H1 (cell line): Measurements from ENCODE around the gene SLC25A51. TPM values are rescaled to one million over a fixed set of nuclear protein-coding genes. Genes with fewer than 3 reads are reported as not detected.

Experiments used
- CTCF ChIA-PET: fragments of 300-600 bp; sonication (Branson Sonifier 250); formaldehyde crosslinking; loops from one replicate; lab custom pipeline; 2021; ENCODE audit not compliant: partially characterized antibody; lab: Charles Lee
- POLR2A ChIA-PET: fragments of 300-600 bp; sonication (Branson Sonifier 250); formaldehyde crosslinking; loops from one replicate; lab custom pipeline; 2021; ENCODE audit warnings: inconsistent platforms; ENCODE audit not compliant: partially characterized antibody; lab: Charles Lee
- DNase-seq, 2 experiments: peaks; one replicate each; pipeline versions ENCODE4 v3.0.0 to v3.0.0-alpha.2; 2010 to 2022; ENCODE audit warnings: low spot score in 2 of 2, low read depth in 1 of 2, mixed read lengths in 1 of 2
- FAIRE-seq: peaks from 2 replicates; lab custom pipeline; 2011; peaks lifted over from hg19 to GRCh38; lab: Jason Lieb, UNC
- H2AFZ ChIP-seq: 2 replicates; pipeline ENCODE4 v1.8.1; 2012; ENCODE audit warnings: low read length, inconsistent platforms
- H2AK5ac ChIP-seq: 2 replicates; pipeline ENCODE4 v1.6.1; 2013; ENCODE audit warnings: low read depth, low read length
- H2BK120ac ChIP-seq: replicated peaks from 2 replicates; pipeline ENCODE3; 2013; ENCODE audit warnings: low read depth, low read length, inconsistent platforms
- H2BK12ac ChIP-seq: 2 replicates; pipeline ENCODE4 v1.6.1; 2013; ENCODE audit warnings: low read depth, low read length
- H2BK15ac ChIP-seq: 2 replicates; pipeline ENCODE4 v1.6.1; 2013; ENCODE audit warnings: low read length
- H2BK20ac ChIP-seq: 2 replicates; pipeline ENCODE4 v1.6.1; 2013; ENCODE audit warnings: low read length
- H2BK5ac ChIP-seq: 2 replicates; pipeline ENCODE4 v1.6.1; 2013; ENCODE audit warnings: low read depth, low read length
- H3K14ac ChIP-seq: 2 replicates; pipeline ENCODE4 v1.6.1; 2013; ENCODE audit warnings: inconsistent platforms; ENCODE audit not compliant: insufficient read length
- H3K18ac ChIP-seq: 2 replicates; pipeline ENCODE4 v1.6.1; 2013; ENCODE audit warnings: low read length; ENCODE audit errors: extremely low read depth
- H3K23ac ChIP-seq: 2 replicates; pipeline ENCODE4 v1.6.1; 2013; ENCODE audit warnings: inconsistent platforms; ENCODE audit not compliant: insufficient read length
- H3K23me2 ChIP-seq: 2 replicates; pipeline ENCODE4 v1.6.1; 2013; ENCODE audit warnings: low read depth, low read length
- H3K27ac ChIP-seq: 2 replicates; pipeline ENCODE4 v1.6.1; 2011; ENCODE audit warnings: low read depth, low read length, inconsistent platforms
- H3K27me3 ChIP-seq, 4 experiments: replicated peaks in 1 of 4; 1 replicate in 1 of 4; 2 replicates in 3 of 4; pipeline versions ENCODE4 v1.6.1 to v1.8.1; 2011 to 2013; ENCODE audit warnings: low read length in 3 of 4, mild to moderate bottlenecking in 3 of 4, inconsistent platforms in 2 of 4, mixed read lengths in 2 of 4, moderate library complexity in 1 of 4; ENCODE audit not compliant: control insufficient read depth in 3 of 4, insufficient read depth in 3 of 4; ENCODE audit errors: extremely low read depth in 1 of 4
- H3K36me3 ChIP-seq, 4 experiments: 2 replicates each; pipeline versions ENCODE4 v1.6.1 to v1.8.1; 2011 to 2013; ENCODE audit warnings: mild to moderate bottlenecking in 4 of 4, low read length in 3 of 4, moderate library complexity in 2 of 4, control low read depth in 1 of 4, inconsistent platforms in 1 of 4; ENCODE audit not compliant: insufficient read depth in 4 of 4, control insufficient read depth in 2 of 4
- H3K4ac ChIP-seq: replicated peaks from 2 replicates; pipeline ENCODE3; 2013; ENCODE audit warnings: low read length, low read depth, mixed read lengths, inconsistent platforms; ENCODE audit not compliant: insufficient read length
- H3K4me1 ChIP-seq, 4 experiments: replicated peaks in 1 of 4; 1 replicate in 1 of 4; 2 replicates in 3 of 4; pipeline versions ENCODE4 v1.6.1 to v1.8.1; 2011 to 2013; ENCODE audit warnings: low read length in 3 of 4, inconsistent platforms in 2 of 4, mixed read lengths in 1 of 4; ENCODE audit not compliant: insufficient read depth in 4 of 4, control insufficient read depth in 3 of 4
- H3K4me2 ChIP-seq, 2 experiments: 2 replicates each; pipeline versions ENCODE4 v1.6.1 to v1.8.1; 2011 to 2013; ENCODE audit warnings: low read depth in 2 of 2, low read length in 2 of 2, control low read depth in 1 of 2, inconsistent platforms in 1 of 2, mild to moderate bottlenecking in 1 of 2; ENCODE audit not compliant: insufficient read depth in 1 of 2
- H3K4me3 ChIP-seq, 4 experiments: fragments of 200-600, 300-600 bp in 1 of 4; sonication (generic), shearing (Covaris generic), sonication (Bioruptor Twin) in 1 of 4; 2 replicates each; pipeline versions ENCODE4 v1.5.1 to v1.8.1; 2011 to 2016; ENCODE audit warnings: low read length in 4 of 4, low read depth in 3 of 4, control low read depth in 2 of 4, inconsistent platforms in 2 of 4, mild to moderate bottlenecking in 2 of 4, mixed read lengths in 1 of 4, moderate library complexity in 1 of 4; ENCODE audit not compliant: insufficient read depth in 2 of 4; ENCODE audit errors: extremely low read depth in 1 of 4
- H3K56ac ChIP-seq: replicated peaks from 2 replicates; pipeline ENCODE3; 2013; ENCODE audit warnings: low read depth, mild to moderate bottlenecking, mixed read lengths, low read length, inconsistent platforms; ENCODE audit not compliant: insufficient read length
- H3K79me1 ChIP-seq: 2 replicates; pipeline ENCODE4 v1.6.1; 2013; ENCODE audit warnings: low read depth, low read length, control low read depth
- H3K79me2 ChIP-seq, 2 experiments: 2 replicates each; pipeline versions ENCODE4 v1.6.1 to v1.8.1; 2012 to 2013; ENCODE audit warnings: low read length in 2 of 2, mild to moderate bottlenecking in 2 of 2, inconsistent platforms in 1 of 2; ENCODE audit not compliant: insufficient read depth in 2 of 2, control insufficient read depth in 1 of 2
- H3K9ac ChIP-seq, 4 experiments: replicated peaks in 1 of 4; 1 replicate in 1 of 4; 2 replicates in 3 of 4; pipeline versions ENCODE4 v1.6.1 to v1.8.1; 2011 to 2013; ENCODE audit warnings: low read depth in 3 of 4, low read length in 3 of 4, control low read depth in 2 of 4, mild to moderate bottlenecking in 2 of 4, moderate library complexity in 2 of 4, inconsistent platforms in 1 of 4; ENCODE audit errors: extremely low read depth in 1 of 4
- H3K9me3 ChIP-seq, 2 experiments: 2 replicates each; pipeline versions ENCODE4 v1.6.1 to v1.8.1; 2012 to 2013; ENCODE audit warnings: mild to moderate bottlenecking in 2 of 2, moderate library complexity in 2 of 2, control low read depth in 1 of 2, inconsistent platforms in 1 of 2, low read depth in 1 of 2, low read length in 1 of 2, mixed read lengths in 1 of 2; ENCODE audit not compliant: insufficient read depth in 2 of 2
- H4K20me1 ChIP-seq, 2 experiments: replicated peaks in 1 of 2; 2 replicates each; pipeline versions ENCODE3 to v1.8.1; 2011 to 2013; ENCODE audit warnings: inconsistent platforms in 2 of 2, low read length in 2 of 2, mild to moderate bottlenecking in 1 of 2; ENCODE audit not compliant: insufficient read depth in 2 of 2, control insufficient read depth in 1 of 2
- H4K5ac ChIP-seq: 2 replicates; pipeline ENCODE4 v1.6.1; 2013; ENCODE audit warnings: low read length, low read depth, mixed read lengths, inconsistent platforms; ENCODE audit not compliant: insufficient read length
- H4K8ac ChIP-seq: 2 replicates; pipeline ENCODE4 v1.8.0; 2013; ENCODE audit warnings: mild to moderate bottlenecking, moderate library complexity, low read length, inconsistent platforms; ENCODE audit not compliant: insufficient read depth; ENCODE audit errors: extremely low read depth
- H4K91ac ChIP-seq: replicated peaks from 2 replicates; pipeline ENCODE3; 2013; ENCODE audit warnings: low read length, mixed read lengths, inconsistent platforms; ENCODE audit not compliant: insufficient read length
- E2F6 ChIP-seq: IDR thresholded peaks from 2 replicates; pipeline ENCODE4 v1.6.1; 2012; ENCODE audit warnings: inconsistent platforms
- GABPA ChIP-seq: IDR thresholded peaks from 2 replicates; pipeline ENCODE4 v1.6.1; 2011; ENCODE audit warnings: mild to moderate bottlenecking, low read length, moderate library complexity, borderline replicate concordance; ENCODE audit not compliant: insufficient read depth
- GTF2F1 ChIP-seq: IDR thresholded peaks from 2 replicates; pipeline ENCODE4 v1.6.1; 2012; ENCODE audit warnings: low read depth, low read length, improper control_type of control experiment, borderline replicate concordance
- JUND ChIP-seq: IDR thresholded peaks from 2 replicates; pipeline ENCODE4 v1.6.1; 2011; ENCODE audit warnings: mild to moderate bottlenecking, improper control_type of control experiment, low read length
- POLR2AphosphoS5 ChIP-seq: IDR thresholded peaks from 2 replicates; pipeline ENCODE4 v1.6.1; 2011; ENCODE audit warnings: low read depth, low read length
- SIN3A ChIP-seq, 2 experiments: IDR thresholded peaks in 1 of 2; conservative IDR thresholded peaks in 1 of 2; 2 replicates each; pipeline ENCODE4 v1.6.1; 2011 to 2012; ENCODE audit warnings: low read length in 2 of 2, improper control_type of control experiment in 1 of 2, low read depth in 1 of 2, mild to moderate bottlenecking in 1 of 2
- TAF1 ChIP-seq: IDR thresholded peaks from 2 replicates; pipeline ENCODE4 v1.6.1; 2011; ENCODE audit warnings: mild to moderate bottlenecking, low read depth, low read length
- TBP ChIP-seq: IDR thresholded peaks from 2 replicates; pipeline ENCODE4 v1.6.1; 2011; ENCODE audit warnings: low read depth, low read length, improper control_type of control experiment
- USF2 ChIP-seq: IDR thresholded peaks from 2 replicates; pipeline ENCODE4 v1.6.1; 2011; ENCODE audit warnings: low read length, improper control_type of control experiment
- WGBS, 2 experiments: shearing (Covaris generic) in 1 of 2; methylation state at CpG; one replicate each; pipeline versions ENCODE4 v1.1.6 to v1.1.7; 2013 to 2015; ENCODE audit warnings: low lambda C conversion rate in 2 of 2, mixed read lengths in 2 of 2, inconsistent platforms in 1 of 2, low coverage in 1 of 2, missing lambda C conversion rate in 1 of 2; ENCODE audit not compliant: insufficient replicate concordance in 2 of 2, insufficient coverage in 1 of 2, insufficient read length in 1 of 2; ENCODE audit errors: extremely low coverage in 1 of 2, missing lambda C conversion rate in 1 of 2; 5-methylcytosine and 5-hydroxymethylcytosine counted together
- polyA plus RNA-seq, 7 experiments: library from polyadenylated mRNA; depleted of rRNA in 3 of 7; stranded (reverse) in 5 of 7; unstranded in 2 of 7; fragments of >200 nt in 5 of 7; fragments of 200-250 nt in 2 of 7; gene quantifications; 1 replicate in 5 of 7; 2 replicates in 1 of 7; 4 replicates in 1 of 7; pipeline versions ENCODE4 v1.2.1 to v1.2.3, GENCODE V29; 2011 to 2013; ENCODE audit warnings: missing spikeins in 2 of 7, mixed read lengths in 2 of 7
- total RNA-seq: library from RNA; stranded (reverse); fragmentation: NEBNext Ultra II Directional; extraction: Animal tissue kit (Norgen Biotek cat#: 25700); gene quantifications from 2 replicates; pipeline ENCODE4 v1.2.1, GENCODE V29; 2021

Gene SLC25A51
- total and polyA plus RNA-seq, 2 of the 8 experiments (the other 6 are each of a cell fraction or from before 2014, with no cell fraction given) = 8.0 to 14.5 TPM

- H3K4me2 ChIP-seq = no peak overlapping the region
- H2BK5ac ChIP-seq = no peak overlapping the region
- no peak overlapping the region for H3K56ac ChIP-seq
- no peaks in the 10 kb centered on the region for H3K9me3 ChIP-seq
- no peak for FAIRE-seq
- H3K23ac ChIP-seq = no peak overlapping the region
- WGBS, 2 experiments = 88% methylated on average over 18 of the region's 18 CpGs; no CpG with 5 or more reads in 1 of the 2 experiments
- H2AFZ ChIP-seq = no peak overlapping the region
- H3K23me2 ChIP-seq = no peaks in the 10 kb centered on the region
- no peak overlapping the region for H2BK12ac ChIP-seq
- H3K14ac ChIP-seq = no peak overlapping the region
- no peak overlapping the region for H4K91ac ChIP-seq
- no peaks in the 10 kb centered on the region; a peak in 1 of 8 replicates for H3K36me3 ChIP-seq
- no peak overlapping the region for H3K4ac ChIP-seq
- no peak overlapping the region for H2AK5ac ChIP-seq
- H3K79me1 ChIP-seq = no peaks in the 10 kb centered on the region; the same call in 1 of the 2 replicates
- peaks cover 0 to 14% (median 3%) of the 10 kb centered on the region in 4 experiments; a peak in 3 of 7 replicates for H3K4me1 ChIP-seq
- peak overlapping the region; percentile 72; the same call in 1 of the 2 replicates for H4K8ac ChIP-seq
- no peak for DNase-seq
- H2BK20ac ChIP-seq = no peak overlapping the region
- H2BK15ac ChIP-seq = no peak overlapping the region
- no peak overlapping the region for H3K18ac ChIP-seq
- H4K20me1 ChIP-seq = no peaks in the 10 kb centered on the region
- ChIA-PET CTCF (interaction anchor here (0.9 to 4.5 kb wide), 7 partner anchors 8 to 171 kb away, joined by 3 to 30 read pairs (median 7); no protein-coding TSS in a partner anchor), POLR2A (no interaction called here)
- H2BK120ac ChIP-seq = no peak overlapping the region
- no peak overlapping the region for H3K9ac ChIP-seq
- H3K4me3 ChIP-seq = no peak overlapping the region
- H4K5ac ChIP-seq = no peak overlapping the region
- H3K27me3 ChIP-seq = no peaks in the 10 kb centered on the region
- no peak overlapping the region for H3K27ac ChIP-seq
- H3K79me2 ChIP-seq = no peaks in the 10 kb centered on the region
- no peak for TF ChIP-seq POLR2AphosphoS5
- TF ChIP-seq E2F6 = no peak
- TF ChIP-seq TAF1 = no peak
- no peak for TF ChIP-seq USF2
- no peak for TF ChIP-seq GABPA
- TF ChIP-seq JUND = no peak
- no peak for TF ChIP-seq TBP
- no peak for TF ChIP-seq SIN3A (conservative IDR thresholded peaks at IDR 0.05 in 1 of 2, IDR thresholded peaks at IDR 0.05 in 1 of 2; ENCODE audit: low read depth in 1 of 2, low read length in 2 of 2)
- no peak for TF ChIP-seq GTF2F1
Observed at GRCh38 chr9:37916471-37917312, 12.8 kb upstream of the SLC25A51 start.
